ENCODE measurements around the gene SPOCD1. TPM values are rescaled to one million over a fixed set of nuclear protein-coding genes. Genes with fewer than 3 reads are reported as not detected.

The SPOCD1 gene
- total and polyA plus RNA-seq, 4 donors, result under 0.01 to 0.19 (median 0.12) TPM; not detected in 1

GRCh38 chr1:31775210-31775999, 40.4 kb downstream of the SPOCD1 start:
- WGBS, result 85% methylated on average over 10 of the region's 10 CpGs
- H3K27me3 ChIP-seq (ENCODE audit: control insufficient read depth in 4 of 4, insufficient read depth in 4 of 4, low read length in 3 of 4), result peaks cover 0 to 14% (median 5%) of the 10 kb centered on the region in 4 donors
- H3K4me1 ChIP-seq (ENCODE audit: control insufficient read depth in 4 of 4, insufficient read depth in 4 of 4, low read length in 3 of 4), result peaks cover 0 to 11% (median 5%) of the 10 kb centered on the region in 4 donors
- peaks cover 0 to 3% (median 0%) of the 10 kb centered on the region in 4 donors for H3K9me3 ChIP-seq (ENCODE audit: control insufficient read depth in 4 of 4, low read length in 3 of 4)
- TF ChIP-seq ZBTB33 (IDR thresholded peaks at IDR 0.05), result no peak
- no peak for TF ChIP-seq ATF3 (IDR thresholded peaks at IDR 0.05)
- TF ChIP-seq HNF4G (IDR thresholded peaks at IDR 0.05), result no peak
- no peak for TF ChIP-seq GABPA (IDR thresholded peaks at IDR 0.05 in 1 of 2, conservative IDR thresholded peaks at IDR 0.05 in 1 of 2)
- TF ChIP-seq HNF4A (conservative IDR thresholded peaks at IDR 0.05), result no peak
- TF ChIP-seq YY1 (IDR thresholded peaks at IDR 0.05), result no peak
- TF ChIP-seq JUND (IDR thresholded peaks at IDR 0.05), result no peak
- TF ChIP-seq EGR1 (IDR thresholded peaks at IDR 0.05; ENCODE audit: low read depth in 2 of 2), result no peak
- no peak for TF ChIP-seq NR2F2 (IDR thresholded peaks at IDR 0.05)
- TF ChIP-seq REST (IDR thresholded peaks at IDR 0.05), result no peak
- no peak for TF ChIP-seq MAX (IDR thresholded peaks at IDR 0.05)
- TF ChIP-seq FOXA1 (IDR thresholded peaks at IDR 0.05), result no peak
- TF ChIP-seq FOXA2 (IDR thresholded peaks at IDR 0.05), result no peak
- TF ChIP-seq TAF1 (conservative IDR thresholded peaks at IDR 0.05), result no peak
- no peak for TF ChIP-seq CTCF (IDR thresholded peaks at IDR 0.05; ENCODE audit: low read depth, low read length, missing input control)
- no peak for DNase-seq (ENCODE audit: low spot score)
- H3K9ac ChIP-seq (ENCODE audit: low read depth in 1 of 2, low read length in 2 of 2), result no peak overlapping the region
- no peak overlapping the region for H3K4me3 ChIP-seq (ENCODE audit: low read depth in 1 of 3, low read length in 3 of 3)
- no peaks in the 10 kb centered on the region for H3K36me3 ChIP-seq (ENCODE audit: control insufficient read depth in 4 of 4, insufficient read depth in 3 of 4, low read depth in 1 of 4, low read length in 3 of 4)
- H3K27ac ChIP-seq (ENCODE audit: low read depth in 1 of 2, low read length in 2 of 2), result no peak overlapping the region

All from liver (tissue), 9 donors.